HG03139 (cell line): ENCODE results near the gene DNM3.

ENCODE experiments used
- ATAC-seq: cut with Tn5 transposase; IDR thresholded peaks from one replicate; pipeline ENCODE4 v1.9.1; 2021; ENCODE audit not compliant: unreplicated experiment

DNM3 gene

DNA sequence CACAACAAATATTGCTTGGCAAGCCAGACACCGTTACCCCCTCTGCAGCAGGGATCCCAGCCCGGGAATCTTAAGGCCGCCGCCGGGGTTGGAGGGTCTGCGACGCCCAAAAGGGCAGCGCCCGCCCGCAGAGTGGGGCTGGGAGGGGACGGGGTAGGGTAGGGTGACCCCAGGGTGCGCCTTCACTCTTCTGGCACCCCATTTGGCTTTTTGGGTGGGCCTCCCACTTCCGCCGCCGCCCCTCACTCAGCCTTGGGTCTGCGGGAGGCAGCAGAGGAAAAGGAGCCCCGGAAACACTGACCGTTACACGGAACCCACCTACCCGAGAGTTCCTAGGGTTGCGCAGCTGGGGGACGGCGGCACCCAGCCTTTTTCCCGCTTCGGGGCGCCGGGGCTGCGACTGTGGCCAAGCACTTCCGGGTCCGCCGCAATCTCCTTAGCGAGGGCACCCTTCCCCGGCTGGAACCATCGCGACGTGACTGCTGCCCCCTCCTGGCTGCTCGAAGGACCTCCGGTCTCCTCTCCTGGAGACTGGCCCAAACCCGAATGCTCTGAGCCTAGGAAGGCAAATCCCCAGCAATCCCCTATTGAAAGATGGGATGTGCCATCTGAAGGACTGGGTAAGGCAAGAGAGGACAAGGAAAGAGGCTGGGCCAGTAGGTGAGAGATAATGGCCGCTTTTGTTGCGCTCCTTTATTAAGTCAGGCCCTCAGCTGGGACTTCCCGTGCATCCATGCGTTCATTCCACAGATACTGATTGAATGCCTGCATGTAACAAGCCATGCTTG is 602.6 kb downstream of the DNM3 start, which contains the start of gene PIGC:
TSS of gene PIGC (minus strand) at position 404 of the 788 bp plus-strand sequence. CDS start 1,447 bp downstream, outside the sequence.
- ATAC-seq = peak; percentile 98

DNA sequence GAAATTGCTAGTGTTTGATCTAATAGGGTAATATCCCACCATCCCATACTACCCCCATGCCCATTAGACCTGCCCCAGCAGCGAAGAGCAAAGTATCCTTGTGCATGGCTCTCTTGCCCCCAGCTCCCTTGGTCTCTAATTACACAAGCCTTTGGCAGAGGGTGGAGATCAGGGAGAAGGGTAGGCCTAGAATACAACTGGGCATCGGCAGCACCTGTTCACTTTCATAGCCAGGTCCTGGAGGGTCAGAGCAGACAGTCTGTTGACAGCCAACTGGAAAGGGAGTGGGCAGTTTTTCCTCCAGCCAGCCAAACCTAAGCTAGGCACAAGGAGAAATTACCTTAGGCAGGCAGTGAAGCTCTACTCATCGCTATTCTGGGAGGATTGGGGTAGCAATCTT is 605.2 kb downstream of the DNM3 start:
- no peak for ATAC-seq

DNA sequence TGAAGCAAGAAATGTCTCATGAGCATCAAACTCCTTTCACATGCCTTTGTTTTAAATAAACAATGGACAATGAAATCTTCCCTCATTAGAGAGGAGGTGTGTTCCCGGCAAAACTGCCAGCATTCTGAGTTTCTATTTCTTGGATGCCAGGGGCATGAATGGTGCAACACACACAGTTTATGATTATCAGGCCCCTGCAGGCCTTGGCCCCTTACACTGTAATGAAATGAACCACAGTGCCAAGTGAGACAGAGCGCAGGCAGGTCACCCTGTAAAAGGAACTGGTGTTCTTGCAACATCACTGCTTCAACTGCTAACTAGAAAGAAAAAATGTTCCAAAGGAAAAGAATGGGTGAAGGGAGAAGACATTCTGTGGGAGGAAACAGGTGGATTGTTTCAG is 606.3 kb downstream of the DNM3 start:
- ATAC-seq = no peak

DNA sequence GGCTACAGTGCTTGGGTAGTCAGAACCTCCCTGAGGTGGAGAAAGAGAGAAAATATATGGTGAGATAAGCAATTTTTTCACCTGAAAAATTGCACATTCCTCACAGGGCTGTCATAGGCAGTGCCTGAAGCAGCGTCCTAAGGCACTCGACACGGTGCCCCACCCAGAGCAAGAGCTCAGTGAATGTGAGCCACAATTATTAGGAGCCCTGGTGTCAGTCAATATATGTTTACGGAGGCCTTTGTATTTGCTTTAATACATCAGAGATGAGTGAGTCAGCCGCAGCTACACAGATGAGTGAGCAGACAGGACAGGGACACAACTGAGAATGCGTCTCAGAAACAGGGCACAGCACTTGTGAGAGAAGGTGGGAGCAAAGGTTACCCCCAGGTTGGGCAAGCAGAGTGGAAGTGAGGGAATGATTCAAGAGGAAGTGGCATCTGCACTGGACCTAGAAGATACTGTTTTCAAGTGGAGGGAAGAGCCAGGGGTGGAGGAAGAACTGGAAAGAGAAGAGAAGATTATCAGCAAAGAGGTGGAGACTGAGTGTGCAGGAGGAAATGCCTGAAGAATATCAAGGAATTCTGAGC is 607.8 kb downstream of the DNM3 start:
- ATAC-seq = no peak

DNA sequence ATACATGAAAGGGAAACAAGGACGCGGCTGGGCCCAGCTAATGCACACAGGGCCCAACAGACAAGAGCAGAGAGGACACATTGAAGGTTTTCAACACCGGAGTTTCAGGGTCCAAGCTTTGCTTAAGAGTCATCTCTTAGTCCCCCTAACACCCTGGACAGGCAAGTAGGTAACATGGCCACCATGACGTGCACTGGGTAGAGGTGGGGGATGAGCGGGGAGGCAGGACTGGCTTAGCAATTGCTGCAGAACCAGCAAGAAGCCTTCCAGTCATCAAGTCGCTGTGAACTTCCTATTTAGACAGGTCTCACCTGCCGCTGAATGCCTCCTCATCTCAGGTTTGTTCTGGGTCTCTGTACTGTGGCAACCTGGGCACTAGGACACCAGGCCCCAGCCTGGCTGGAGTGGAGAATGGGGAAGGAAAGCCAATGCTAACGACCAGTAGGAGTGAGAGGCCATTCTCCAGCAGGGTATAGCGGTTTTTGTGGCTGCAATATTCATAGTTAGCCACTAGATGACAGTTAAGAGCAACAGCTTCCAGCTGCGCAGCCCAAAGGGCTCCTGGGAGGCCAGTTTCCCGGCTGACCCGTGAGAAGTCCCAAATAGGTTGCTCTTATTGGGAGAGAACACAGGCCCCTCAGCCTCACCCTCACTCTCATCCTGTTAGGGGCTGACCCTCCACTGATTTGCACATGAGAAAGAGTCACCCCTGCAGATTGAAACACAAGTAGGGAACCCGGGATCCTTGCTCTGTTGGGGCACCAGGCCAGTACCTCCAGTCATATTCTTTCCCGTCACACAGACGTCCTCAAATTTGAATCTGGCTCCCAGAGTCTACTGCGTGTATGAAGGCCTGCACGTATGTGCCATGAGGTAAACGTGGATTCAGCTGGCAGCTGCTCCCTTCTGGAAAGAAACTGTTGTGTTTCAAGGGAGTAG is 608.6 kb downstream of the DNM3 start:
- ATAC-seq = peak; percentile 97

DNA sequence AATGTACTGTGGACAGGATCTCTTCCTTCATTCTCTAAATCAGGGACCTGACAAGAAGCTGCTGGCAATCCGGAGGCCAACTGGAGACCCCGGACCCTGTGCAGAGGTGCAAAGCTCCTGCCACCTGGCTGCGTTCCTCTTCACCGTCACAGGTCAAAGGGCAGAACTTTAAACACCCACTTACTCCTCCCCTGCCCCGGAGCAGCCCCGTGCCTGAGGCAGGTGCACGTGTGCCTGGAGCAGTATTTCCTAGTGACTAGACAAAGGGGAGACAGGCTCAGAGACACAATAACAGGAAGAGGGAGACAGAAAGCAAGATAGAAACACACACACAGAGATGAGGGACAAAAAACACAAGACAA is 609.2 kb downstream of the DNM3 start:
- ATAC-seq = no peak

DNA sequence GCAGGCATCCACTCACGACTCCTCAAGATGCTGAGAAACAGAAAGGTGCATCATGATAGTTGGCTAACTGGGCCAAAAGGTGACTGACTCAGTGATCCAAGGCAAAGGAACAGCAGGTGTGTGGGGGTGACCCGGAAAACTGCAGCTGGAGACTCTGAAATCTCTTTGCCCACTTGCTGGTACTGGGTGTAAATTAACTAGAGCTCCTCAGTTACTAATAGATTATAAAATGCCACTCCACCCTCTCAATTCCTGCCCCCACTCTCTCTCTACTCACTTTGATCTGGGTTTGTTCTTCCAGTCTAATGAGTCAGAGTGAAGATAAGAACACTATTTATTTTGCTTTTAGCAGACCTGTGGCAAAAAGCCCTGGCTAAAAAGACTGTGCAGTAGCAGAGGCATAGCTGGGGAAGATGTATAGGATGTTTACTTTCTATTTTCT is 609.7 kb downstream of the DNM3 start:
- ATAC-seq = no peak

DNA sequence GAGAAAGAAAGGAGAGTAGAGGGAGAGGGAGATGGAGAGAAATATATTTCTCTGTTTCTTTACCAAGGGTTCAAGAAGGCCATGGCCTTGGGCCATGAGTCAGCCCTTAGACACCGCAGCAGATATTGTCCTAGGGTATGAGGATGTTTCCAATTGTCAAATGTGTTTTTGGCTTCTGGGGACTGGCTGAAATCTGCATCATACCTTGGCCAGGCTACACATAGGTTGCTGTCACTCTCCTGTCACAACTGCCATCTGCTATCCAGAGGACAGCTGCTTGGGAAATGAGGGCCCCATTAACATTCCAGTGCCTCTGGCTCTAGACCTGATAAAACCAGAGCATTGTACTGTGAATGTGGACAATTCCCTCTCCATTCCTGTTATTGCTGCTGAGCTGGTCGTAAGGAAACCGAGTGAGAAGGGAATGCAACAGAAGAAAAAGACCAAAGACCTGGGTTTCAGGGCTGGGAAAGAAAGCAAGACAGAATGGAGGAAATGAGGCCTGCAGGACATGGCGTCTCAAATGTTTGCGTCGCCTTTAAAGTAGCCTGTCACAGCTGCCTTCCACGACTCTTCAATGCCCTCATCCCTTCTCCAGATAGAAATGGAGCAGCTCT is 611.3 kb downstream of the DNM3 start:
- no peak for ATAC-seq

DNA sequence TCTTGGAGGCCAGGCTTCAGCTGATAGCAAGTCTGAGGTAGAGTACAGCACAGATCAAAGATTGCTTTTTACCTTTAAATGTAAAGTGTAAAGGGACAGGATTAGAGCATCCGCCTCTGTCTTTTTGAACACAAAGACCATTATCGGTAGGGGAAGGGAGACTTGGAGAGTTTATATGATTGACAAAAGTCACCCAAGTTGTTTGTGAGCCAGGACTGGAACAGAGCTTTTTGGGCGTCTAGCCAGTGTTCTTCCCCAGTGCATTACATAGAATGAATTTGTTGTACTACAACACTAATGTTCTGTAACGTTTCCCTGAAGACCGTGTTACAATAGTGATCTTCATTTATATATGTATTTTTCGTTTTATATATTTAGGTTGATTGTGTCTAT is 611.9 kb downstream of the DNM3 start:
- no peak for ATAC-seq

DNA sequence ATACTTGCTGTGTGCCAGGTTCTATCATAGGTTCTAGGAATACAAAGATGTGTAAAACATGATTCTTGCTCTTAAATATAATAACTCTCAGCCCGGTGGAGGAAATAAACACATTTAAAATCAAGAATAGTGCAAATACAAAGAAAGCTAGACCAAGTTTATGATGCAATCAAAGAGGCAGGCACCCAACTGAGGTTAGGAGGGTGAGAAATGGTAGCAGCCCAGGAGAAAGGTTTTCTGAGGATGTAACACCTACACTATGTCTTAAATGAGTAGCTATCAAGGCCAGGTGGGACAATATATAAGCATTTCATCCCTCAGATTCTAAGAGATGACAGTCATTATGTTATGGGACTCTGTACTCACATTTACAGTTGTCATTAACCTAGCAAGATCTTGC is 612.3 kb downstream of the DNM3 start:
- ATAC-seq = no peak

DNA sequence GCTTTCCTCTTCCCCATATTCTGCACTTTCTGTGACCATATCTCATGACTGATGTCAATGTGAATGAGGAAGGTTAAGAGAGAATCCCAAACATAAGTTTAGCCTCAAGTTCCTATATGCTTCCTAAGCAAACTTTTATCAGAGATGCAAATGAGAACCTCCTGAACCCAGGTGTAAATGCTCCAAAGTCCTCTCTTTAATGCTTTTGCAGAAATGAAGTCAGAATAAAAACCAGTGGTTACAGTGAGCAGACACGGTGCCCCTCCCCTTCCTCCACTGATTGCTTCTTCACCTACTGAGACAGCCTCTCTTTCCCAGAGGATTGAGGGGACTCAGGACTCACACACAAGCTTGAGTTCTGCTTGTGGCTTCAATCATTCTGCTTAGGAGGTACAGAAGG is 614.2 kb downstream of the DNM3 start:
- ATAC-seq = no peak

DNA sequence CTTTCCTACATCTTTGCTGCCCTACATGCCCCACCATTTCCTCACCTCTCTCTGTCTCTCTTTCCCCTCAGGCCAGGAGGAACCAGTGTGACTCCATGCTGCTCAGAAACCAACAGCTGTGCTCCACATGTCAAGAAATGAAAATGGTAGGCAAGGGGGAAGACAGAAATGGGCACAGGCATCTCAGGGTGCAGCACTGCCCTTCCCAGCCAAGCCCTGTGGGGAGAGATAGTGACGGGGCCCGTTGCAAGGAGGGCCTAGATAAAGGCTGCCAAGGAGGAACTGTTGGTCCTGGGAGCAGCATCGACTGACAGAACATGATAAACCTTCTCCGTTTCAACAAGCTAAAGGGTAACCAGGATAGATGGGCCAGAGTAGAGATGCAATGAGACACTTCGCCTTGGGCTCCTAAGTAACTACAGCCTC is 615.1 kb downstream of the DNM3 start:
- ATAC-seq = no peak

DNA sequence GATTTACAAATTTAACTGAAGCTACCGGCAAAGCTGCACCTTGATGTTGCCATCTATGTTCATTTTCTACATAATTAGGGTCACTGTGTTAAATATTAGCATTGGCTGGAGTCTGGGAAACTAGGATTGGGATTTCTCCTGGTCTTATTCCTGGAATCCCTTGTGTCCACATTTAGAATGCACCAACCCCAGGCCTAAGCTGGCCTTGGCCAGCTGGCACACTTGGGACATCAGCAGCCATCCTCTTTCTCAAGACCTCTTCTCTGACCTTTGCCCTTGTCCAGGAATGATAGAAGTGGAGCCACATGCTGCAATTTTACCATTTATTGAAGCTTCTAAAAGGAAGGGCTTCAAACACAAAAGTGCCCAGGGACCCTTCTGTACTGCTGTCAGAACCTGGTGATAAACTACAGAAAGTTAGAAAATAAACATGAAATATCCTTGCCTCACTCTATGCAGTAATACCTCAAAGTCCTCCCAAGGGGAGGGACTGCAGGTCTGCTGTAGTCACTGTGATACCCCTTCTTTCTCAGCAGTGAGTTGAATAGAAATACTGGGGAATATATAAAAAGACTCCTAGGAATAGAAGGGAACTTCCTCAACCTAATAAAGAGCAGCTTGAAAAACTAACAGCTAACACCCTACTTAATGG is 616.3 kb downstream of the DNM3 start:
- no peak for ATAC-seq

DNA sequence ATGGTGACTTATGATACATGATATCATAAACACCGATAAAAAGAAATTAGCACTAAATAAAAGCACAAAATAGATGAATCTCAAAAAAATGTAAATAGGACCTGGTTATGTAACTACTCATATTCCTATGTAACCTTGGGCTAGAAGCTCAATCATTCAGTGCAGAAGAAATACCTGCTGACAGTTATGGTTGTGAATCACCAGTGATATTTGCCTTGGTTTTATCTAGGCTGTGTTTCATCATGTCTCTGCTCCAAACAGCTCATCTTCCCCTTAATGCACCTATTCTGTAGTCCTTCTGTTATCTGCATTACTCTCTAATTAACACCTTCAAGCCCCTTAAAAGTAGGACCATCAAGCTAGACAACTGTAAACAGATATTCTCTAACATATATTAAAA is 618.9 kb downstream of the DNM3 start:
- no peak for ATAC-seq

DNA sequence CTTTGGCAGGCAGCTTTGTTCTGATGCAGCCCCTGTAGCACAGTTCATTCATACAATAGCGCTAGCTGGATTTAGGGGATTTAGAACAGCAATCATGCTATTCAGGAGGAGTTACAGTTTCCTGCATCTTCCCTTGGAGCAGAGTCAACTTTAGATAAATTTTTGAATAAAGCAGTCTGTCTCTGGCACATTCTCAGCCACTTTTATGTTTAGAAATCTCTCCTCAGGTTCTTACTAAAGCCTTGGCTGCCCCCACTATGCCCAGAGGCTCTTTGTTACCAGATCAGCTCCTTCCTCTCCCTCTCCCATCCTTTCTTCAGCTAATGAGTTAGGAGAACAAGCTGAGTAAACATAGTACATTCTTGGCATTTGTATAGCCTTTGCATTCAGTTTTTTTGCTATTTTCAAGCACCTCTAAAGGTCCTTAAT is 619.6 kb downstream of the DNM3 start:
- ATAC-seq = no peak
